Coronary artery (tissue), 2 donors: ENCODE data around the gene JAK3.
A peak's percentile ranks its signal among the peaks of the same experiment; 100 is the strongest.

Source experiments
- DNase-seq: peaks from one replicate; pipeline ENCODE4 v3.0.0-alpha.2; 2017; ENCODE audit warnings: low spot score
- H3K27ac ChIP-seq, 2 donors: fragments of 200-600 bp; sonication (generic); one replicate each; pipeline ENCODE4 v1.5.1; 2016 to 2019
- H3K4me3 ChIP-seq: fragments of 200-600 bp; sonication (generic); 2 replicates; pipeline ENCODE4 v1.5.1; 2016; ENCODE audit warnings: mild to moderate bottlenecking, moderate library complexity
- CTCF ChIP-seq: fragments of 200-600 bp; sonication (generic); IDR thresholded peaks from one replicate; pipeline ENCODE4 v1.5.1; 2019; ENCODE audit warnings: antibody characterized with exemption

The JAK3 gene

GRCh38 chr19:17859533-17860330 is 11.9 kb upstream of the JAK3 start, which contains the start of gene RPL18A:
TSS of gene RPL18A (plus strand) at chr19:17859910. CDS start at chr19:17859957, 47 bp downstream.
- TF ChIP-seq CTCF: peak; percentile 51

GRCh38 chr19:17855280-17856152 is 7.7 kb upstream of the JAK3 start:
- TF ChIP-seq CTCF: peak; percentile 98
- DNase-seq: no peak
- H3K27ac ChIP-seq: no peak overlapping the region

More at GRCh38 chr19:17859533-17860330, 11.9 kb upstream of the JAK3 start, which contains the start of gene RPL18A:
- peak within 1 kb of the TSS; percentile 85 to 86 for H3K27ac ChIP-seq
- H3K4me3 ChIP-seq: peak within 1 kb of the TSS; percentile 93
- DNase-seq: peak; percentile 99

GRCh38 chr19:17854061-17854460 is 6.3 kb upstream of the JAK3 start:
- Histone ChIP-seq H3K4me3 (no peak overlapping the region), H3K27ac (no peak overlapping the region)
- no peak for DNase-seq
- TF ChIP-seq CTCF: no peak

More at GRCh38 chr19:17855280-17856152, 7.7 kb upstream of the JAK3 start:
- H3K4me3 ChIP-seq: no peak overlapping the region

GRCh38 chr19:17848595-17849292 is 962 bp upstream of the JAK3 start:
- TF ChIP-seq CTCF: no peak
- DNase-seq: no peak
- H3K27ac ChIP-seq: peak overlapping the region in 1 of 2 donors; percentile 86
- H3K4me3 ChIP-seq: no peak overlapping the region

- no peak for TF ChIP-seq CTCF
- Histone ChIP-seq H3K27ac (no peak overlapping the region), H3K4me3 (no peak overlapping the region)
- no peak for DNase-seq
Observed at GRCh38 chr19:17846146-17846545, 1.6 kb downstream of the JAK3 start.

- H3K4me3 ChIP-seq: no peak overlapping the region
- DNase-seq: no peak
- H3K27ac ChIP-seq: no peak overlapping the region
- TF ChIP-seq CTCF: no peak
Observed at GRCh38 chr19:17843908-17844490, 3.8 kb downstream of the JAK3 start.
